Lower leg skin (tissue), 3 donors: ENCODE results near the gene RYR2.

Experiments
- POLR2A ChIP-seq, 2 donors: fragments of 450-650 bp; IDR thresholded peaks; one replicate each; pipeline ENCODE4 v1.6.1; 2016 to 2017; ENCODE audit warnings: antibody characterized with exemption in 2 of 2, mild to moderate bottlenecking in 1 of 2, moderate library complexity in 1 of 2
- TF ChIP-seq, protein P1 (sequence below), 3 donors: fragments of 450-650 bp; IDR thresholded peaks; one replicate each; pipeline ENCODE4 v1.5.1; 2016; ENCODE audit warnings: antibody characterized with exemption in 3 of 3, mild to moderate bottlenecking in 3 of 3, moderate library complexity in 2 of 3

- TF ChIP-seq, protein P1, sequence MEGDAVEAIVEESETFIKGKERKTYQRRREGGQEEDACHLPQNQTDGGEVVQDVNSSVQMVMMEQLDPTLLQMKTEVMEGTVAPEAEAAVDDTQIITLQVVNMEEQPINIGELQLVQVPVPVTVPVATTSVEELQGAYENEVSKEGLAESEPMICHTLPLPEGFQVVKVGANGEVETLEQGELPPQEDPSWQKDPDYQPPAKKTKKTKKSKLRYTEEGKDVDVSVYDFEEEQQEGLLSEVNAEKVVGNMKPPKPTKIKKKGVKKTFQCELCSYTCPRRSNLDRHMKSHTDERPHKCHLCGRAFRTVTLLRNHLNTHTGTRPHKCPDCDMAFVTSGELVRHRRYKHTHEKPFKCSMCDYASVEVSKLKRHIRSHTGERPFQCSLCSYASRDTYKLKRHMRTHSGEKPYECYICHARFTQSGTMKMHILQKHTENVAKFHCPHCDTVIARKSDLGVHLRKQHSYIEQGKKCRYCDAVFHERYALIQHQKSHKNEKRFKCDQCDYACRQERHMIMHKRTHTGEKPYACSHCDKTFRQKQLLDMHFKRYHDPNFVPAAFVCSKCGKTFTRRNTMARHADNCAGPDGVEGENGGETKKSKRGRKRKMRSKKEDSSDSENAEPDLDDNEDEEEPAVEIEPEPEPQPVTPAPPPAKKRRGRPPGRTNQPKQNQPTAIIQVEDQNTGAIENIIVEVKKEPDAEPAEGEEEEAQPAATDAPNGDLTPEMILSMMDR (IDR thresholded peaks at IDR 0.05), result no peak
- no peak for TF ChIP-seq POLR2A (IDR thresholded peaks at IDR 0.05)
These were observed 645.8 kb downstream of the RYR2 start for GRCh38 chr1:237687804-237688203.
